DOHH2 (cell line): ENCODE data around the gene LGR6.
"Not testable (repeated sequence)": the region's sequence is repeated elsewhere in the genome, so short reads cannot be mapped to it uniquely, and the experiment has no call there.

ENCODE experiments used
- H3F3A ChIP-seq: fragments of 200-600 bp; sonication (generic), shearing (Covaris generic); 2 replicates; pipeline ENCODE4 v1.6.0; 2016; ENCODE audit warnings: antibody characterized with exemption, mild to moderate bottlenecking; ENCODE audit not compliant: control insufficient read depth, insufficient read depth
- H3K27ac ChIP-seq: fragments of 200-600 bp; sonication (generic); 2 replicates; pipeline ENCODE4 v1.5.1; 2014; ENCODE audit warnings: low read depth, mild to moderate bottlenecking, low read length, moderate library complexity
- H3K27me3 ChIP-seq: fragments of 200-600 bp; sonication (generic); 2 replicates; pipeline ENCODE4 v1.6.1; 2014; ENCODE audit warnings: mild to moderate bottlenecking, low read length, mixed read lengths; ENCODE audit not compliant: control insufficient read depth
- H3K36me3 ChIP-seq: fragments of 200-600 bp; sonication (generic); 2 replicates; pipeline ENCODE4 v1.6.1; 2014; ENCODE audit warnings: mild to moderate bottlenecking, low read length, moderate library complexity, mixed read lengths; ENCODE audit not compliant: control insufficient read depth
- H3K4me1 ChIP-seq: fragments of 200-600 bp; sonication (generic); 2 replicates; pipeline ENCODE4 v1.6.1; 2014; ENCODE audit warnings: mild to moderate bottlenecking, low read length, mixed read lengths; ENCODE audit not compliant: control insufficient read depth
- H3K4me2 ChIP-seq: fragments of 200-600 bp; sonication (generic); 2 replicates; pipeline ENCODE4 v1.6.0; 2014; ENCODE audit warnings: mild to moderate bottlenecking, low read length, moderate library complexity
- H3K4me3 ChIP-seq: fragments of 200-600 bp; sonication (generic); 2 replicates; pipeline ENCODE4 v1.5.1; 2014; ENCODE audit warnings: mild to moderate bottlenecking, low read length, mixed read lengths
- H3K79me2 ChIP-seq: fragments of 200-600 bp; sonication (generic); 2 replicates; pipeline ENCODE4 v1.6.1; 2014; ENCODE audit warnings: mild to moderate bottlenecking, low read length, mixed read lengths; ENCODE audit not compliant: control insufficient read depth
- H3K9me2 ChIP-seq: fragments of 200-600 bp; sonication (generic); replicated peaks from 2 replicates; pipeline ENCODE4 v1.6.1; 2014; ENCODE audit warnings: mild to moderate bottlenecking, low read length, mixed read lengths; ENCODE audit not compliant: control insufficient read depth
- H3K9me3 ChIP-seq: fragments of 200-600 bp; sonication (generic); 2 replicates; pipeline ENCODE4 v1.6.1; 2014; ENCODE audit warnings: antibody characterized with exemption, low read length, mixed read lengths; ENCODE audit not compliant: control insufficient read depth, insufficient read depth
- H4K20me1 ChIP-seq: fragments of 200-600 bp; sonication (generic); 2 replicates; pipeline ENCODE4 v1.6.0; 2014; ENCODE audit warnings: low read depth, mild to moderate bottlenecking, antibody characterized with exemption, low read length, moderate library complexity; ENCODE audit not compliant: control insufficient read depth, insufficient read depth
- EZH2phosphoT487 ChIP-seq: fragments of 200-600 bp; sonication (generic); IDR thresholded peaks from 2 replicates; pipeline ENCODE4 v1.6.1; 2017; ENCODE audit warnings: borderline replicate concordance, mild to moderate bottlenecking, antibody characterized with exemption, low read length, moderate library complexity, mixed read lengths
- TF ChIP-seq, protein P1 (sequence below): fragments of 200-600 bp; sonication (generic); IDR thresholded peaks from one replicate; pipeline ENCODE4 v1.5.1; 2014; ENCODE audit warnings: antibody characterized with exemption, mild to moderate bottlenecking, low read depth, low read length; ENCODE audit not compliant: poor library complexity, severe bottlenecking

The LGR6 gene

DNA sequence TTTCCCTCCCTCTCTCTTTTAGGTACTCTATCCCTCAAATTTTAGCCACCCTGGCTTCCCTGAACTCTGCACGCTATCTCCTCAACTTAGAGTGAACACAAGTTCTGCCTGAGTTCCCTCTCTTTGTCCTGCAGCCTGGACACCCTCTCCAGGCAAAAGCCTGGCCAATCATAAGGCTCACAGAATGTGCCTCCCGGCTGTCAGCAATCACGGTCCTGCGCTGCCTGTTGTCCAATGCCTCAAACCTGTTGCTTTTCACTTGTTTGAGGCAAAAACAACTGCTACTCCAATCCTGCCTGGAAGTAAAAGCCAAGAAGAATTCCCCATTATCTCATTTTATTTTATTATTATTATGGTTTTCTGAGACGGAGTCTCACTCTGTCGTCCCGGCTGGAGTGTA is 66.1 kb downstream of the LGR6 start:
- no peak overlapping the region for H3K4me2 ChIP-seq
- H3K27ac ChIP-seq = no peak overlapping the region
- TF ChIP-seq EZH2phosphoT487 = no peak
- TF ChIP-seq, protein P1, sequence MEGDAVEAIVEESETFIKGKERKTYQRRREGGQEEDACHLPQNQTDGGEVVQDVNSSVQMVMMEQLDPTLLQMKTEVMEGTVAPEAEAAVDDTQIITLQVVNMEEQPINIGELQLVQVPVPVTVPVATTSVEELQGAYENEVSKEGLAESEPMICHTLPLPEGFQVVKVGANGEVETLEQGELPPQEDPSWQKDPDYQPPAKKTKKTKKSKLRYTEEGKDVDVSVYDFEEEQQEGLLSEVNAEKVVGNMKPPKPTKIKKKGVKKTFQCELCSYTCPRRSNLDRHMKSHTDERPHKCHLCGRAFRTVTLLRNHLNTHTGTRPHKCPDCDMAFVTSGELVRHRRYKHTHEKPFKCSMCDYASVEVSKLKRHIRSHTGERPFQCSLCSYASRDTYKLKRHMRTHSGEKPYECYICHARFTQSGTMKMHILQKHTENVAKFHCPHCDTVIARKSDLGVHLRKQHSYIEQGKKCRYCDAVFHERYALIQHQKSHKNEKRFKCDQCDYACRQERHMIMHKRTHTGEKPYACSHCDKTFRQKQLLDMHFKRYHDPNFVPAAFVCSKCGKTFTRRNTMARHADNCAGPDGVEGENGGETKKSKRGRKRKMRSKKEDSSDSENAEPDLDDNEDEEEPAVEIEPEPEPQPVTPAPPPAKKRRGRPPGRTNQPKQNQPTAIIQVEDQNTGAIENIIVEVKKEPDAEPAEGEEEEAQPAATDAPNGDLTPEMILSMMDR = no peak
- H3F3A ChIP-seq = no peaks in the 10 kb centered on the region
- no peaks in the 10 kb centered on the region for H3K79me2 ChIP-seq
- H3K27me3 ChIP-seq = peaks cover 28% of the 10 kb centered on the region
- no peaks in the 10 kb centered on the region for H3K9me3 ChIP-seq
- H4K20me1 ChIP-seq = no peaks in the 10 kb centered on the region
- H3K9me2 ChIP-seq = no peaks in the 10 kb centered on the region
- no peak overlapping the region for H3K4me3 ChIP-seq
- H3K4me1 ChIP-seq = peaks cover 2% of the 10 kb centered on the region
- no peaks in the 10 kb centered on the region for H3K36me3 ChIP-seq

DNA sequence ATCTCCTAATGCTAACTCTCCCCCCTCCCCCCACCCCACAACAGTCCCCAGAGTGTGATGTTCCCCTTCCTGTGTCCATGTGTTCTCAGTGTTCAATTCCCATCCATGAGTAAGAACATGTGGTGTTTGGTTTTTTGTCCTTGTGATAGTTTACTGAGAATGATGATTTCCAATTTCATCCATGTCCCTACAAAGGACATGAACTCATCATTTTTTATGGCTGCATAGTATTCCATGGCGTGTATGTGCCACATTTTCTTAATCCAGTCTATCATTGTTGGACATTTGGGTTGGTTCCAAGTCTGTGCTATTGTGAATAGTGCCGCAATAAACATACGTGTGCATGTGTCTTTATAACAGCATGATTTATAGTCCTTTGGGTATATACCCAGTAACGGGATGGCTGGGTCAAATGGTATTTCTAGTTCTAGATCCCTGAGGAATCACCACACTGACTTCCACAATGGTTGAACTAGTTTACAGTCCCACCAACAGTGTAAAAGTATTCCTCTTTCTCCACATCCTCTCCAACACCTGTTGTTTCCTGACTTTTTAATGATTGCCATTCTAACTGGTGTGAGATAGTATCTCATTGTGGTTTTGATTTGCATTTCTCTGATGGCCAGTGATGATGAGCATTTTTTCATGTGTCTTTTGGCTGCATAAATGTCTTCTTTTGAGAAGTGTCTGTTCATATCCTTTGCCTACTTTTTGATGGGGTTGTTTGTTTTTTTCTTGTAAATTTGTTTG is 67.8 kb downstream of the LGR6 start:
- H3K36me3 ChIP-seq, H3K9me3 ChIP-seq, H3K4me3 ChIP-seq, H3K4me2 ChIP-seq, H3K4me1 ChIP-seq, H4K20me1 ChIP-seq, H3K27ac ChIP-seq, H3K9me2 ChIP-seq, H3F3A ChIP-seq, H3K79me2 ChIP-seq: not testable (repeated sequence)
- H3K27me3 ChIP-seq = peaks cover 38% of the 10 kb centered on the region

DNA sequence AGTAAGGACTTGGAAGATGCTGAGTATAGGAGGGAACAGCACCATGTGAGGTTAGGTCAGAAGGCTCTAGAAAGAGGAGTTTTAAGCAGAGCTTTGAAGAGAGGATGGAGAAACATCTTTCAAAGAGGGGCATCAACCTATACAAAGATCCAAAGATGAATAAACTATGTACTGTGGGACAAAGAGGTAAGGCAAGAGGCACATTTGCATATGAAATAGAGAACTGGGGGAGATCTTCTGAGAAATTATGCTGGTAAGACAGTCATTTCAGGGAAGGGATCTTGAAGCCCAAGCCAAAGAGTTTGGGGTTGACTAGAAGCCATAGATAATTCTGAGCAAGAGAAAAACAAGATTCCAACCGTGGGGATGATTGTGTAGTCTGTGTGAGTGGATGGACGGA is 70.0 kb downstream of the LGR6 start:
- H3K27me3 ChIP-seq = peaks cover 40% of the 10 kb centered on the region

DNA sequence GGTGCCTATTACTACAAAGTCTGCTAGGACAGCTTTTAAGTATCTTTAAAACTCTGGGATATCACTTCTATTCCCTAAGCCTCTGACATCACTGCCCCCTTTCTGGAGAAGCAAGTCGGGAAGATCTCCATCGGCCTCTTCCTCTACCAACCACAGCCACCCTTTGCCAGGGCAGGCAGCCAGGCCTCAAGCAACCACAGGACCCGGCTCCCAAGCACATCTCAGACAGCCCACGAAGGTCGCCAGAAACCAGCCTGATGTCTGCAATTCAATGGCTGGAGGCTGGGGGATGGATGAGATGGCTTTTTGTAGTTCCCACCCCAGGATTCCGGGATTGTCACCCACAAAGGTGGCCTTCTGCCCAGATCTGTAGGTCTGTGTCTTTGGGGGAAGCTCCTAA is 70.7 kb downstream of the LGR6 start:
- no peak overlapping the region for H3K4me3 ChIP-seq
- H3K9me3 ChIP-seq = no peaks in the 10 kb centered on the region
- H3K27ac ChIP-seq = no peak overlapping the region
- no peaks in the 10 kb centered on the region for H3K4me1 ChIP-seq
- no peak overlapping the region for H3K4me2 ChIP-seq
- H4K20me1 ChIP-seq = no peaks in the 10 kb centered on the region
- no peak for TF ChIP-seq EZH2phosphoT487
- TF ChIP-seq, protein P1 = no peak
- no peaks in the 10 kb centered on the region for H3K36me3 ChIP-seq
- no peaks in the 10 kb centered on the region for H3K9me2 ChIP-seq
- H3K27me3 ChIP-seq = peaks cover 44% of the 10 kb centered on the region
- no peaks in the 10 kb centered on the region for H3F3A ChIP-seq
- no peaks in the 10 kb centered on the region for H3K79me2 ChIP-seq

More for the DNA sequence above, 70.0 kb downstream of the LGR6 start:
- Histone ChIP-seq H3K4me2 (no peak overlapping the region), H3K79me2 (no peaks in the 10 kb centered on the region), H4K20me1 (no peaks in the 10 kb centered on the region), H3K27ac (no peak overlapping the region), H3F3A (no peaks in the 10 kb centered on the region), H3K4me3 (no peak overlapping the region), H3K36me3 (no peaks in the 10 kb centered on the region), H3K9me2 (no peaks in the 10 kb centered on the region), H3K9me3 (no peaks in the 10 kb centered on the region), H3K4me1 (no peaks in the 10 kb centered on the region)
- TF ChIP-seq, protein P1 = no peak
- TF ChIP-seq EZH2phosphoT487 = no peak
